ENCODE measurements around the gene DMRTC1B. TPM values are rescaled to one million over a fixed set of nuclear protein-coding genes. Genes with fewer than 3 reads are reported as not detected.
"Not testable (repeated sequence)": the region's sequence is repeated elsewhere in the genome, so short reads cannot be mapped to it uniquely, and the experiment has no call there.

The DMRTC1B gene
- total and polyA plus RNA-seq, 2 of the 4 experiments (the other 2 are of a cell fraction): not detected

DNA sequence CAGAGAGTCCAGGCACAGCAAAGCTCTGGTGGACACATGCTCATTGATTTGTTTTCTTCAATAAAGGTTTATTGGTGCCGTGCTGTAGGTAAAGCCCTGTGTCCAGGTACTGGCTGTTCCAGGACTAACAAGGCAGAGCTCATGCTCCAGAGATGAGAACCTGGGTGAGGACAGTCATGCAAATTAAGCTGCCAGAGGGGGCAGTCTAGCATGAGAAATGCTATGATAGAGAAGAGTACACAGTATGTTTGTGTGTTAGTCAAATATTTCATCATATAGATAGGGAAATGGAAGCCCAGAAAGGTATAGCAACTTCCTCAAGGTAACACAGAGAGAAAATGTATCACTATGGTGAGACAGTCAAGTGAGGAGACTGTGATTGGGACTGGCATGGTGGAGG is 11.5 kb downstream of the DMRTC1B start:
- H4K8ac ChIP-seq (ENCODE audit: low read depth in 2 of 2, low read length in 2 of 2); H2BK20ac ChIP-seq (ENCODE audit: low read depth, low read length); H2AK5ac ChIP-seq (ENCODE audit: low read depth, low read length); H3K4me1 ChIP-seq (ENCODE audit: control insufficient read depth, insufficient read depth, low read length); H3K27me3 ChIP-seq (ENCODE audit: control insufficient read depth, insufficient read depth, low read length); H2BK5ac ChIP-seq (ENCODE audit: low read depth, low read length, poor library complexity, severe bottlenecking); H2BK120ac ChIP-seq (ENCODE audit: low read depth, low read length); in situ Hi-C loops (cut with MboI; ENCODE audit: low sequenced_read_pairs); H4K91ac ChIP-seq (ENCODE audit: insufficient read depth, low read depth, low read length); ATAC-seq (ENCODE audit: low read depth); H3K27ac ChIP-seq (ENCODE audit: insufficient read depth, low read length); H3K79me1 ChIP-seq (ENCODE audit: low read depth in 1 of 2, low read length in 2 of 2); H2AK9ac ChIP-seq (replicated peaks; ENCODE audit: low read depth, low read length, poor library complexity); H3K4ac ChIP-seq (ENCODE audit: low read depth, low read length); H3K23ac ChIP-seq (ENCODE audit: low read depth, low read length); dilution Hi-C loops (cut with HindIII; ENCODE audit: low sequenced_read_pairs, unreplicated experiment); H3K18ac ChIP-seq (ENCODE audit: low read depth, low read length); POLR2A ChIA-PET (ENCODE audit: unreplicated experiment); H3K9ac ChIP-seq (ENCODE audit: low read depth, low read length); H3K36me3 ChIP-seq (ENCODE audit: control insufficient read depth, insufficient read depth, low read length); H2AFZ ChIP-seq (replicated peaks; ENCODE audit: low read length, poor library complexity); CTCF ChIA-PET; BruUV-seq (replicated peaks); H3K9me1 ChIP-seq (ENCODE audit: insufficient read depth, low read length); H3K4me2 ChIP-seq (ENCODE audit: low read depth, low read length); H3K9me3 ChIP-seq (ENCODE audit: control insufficient read depth, insufficient read depth, low read length); H3K14ac ChIP-seq (replicated peaks; ENCODE audit: low read depth, low read length); H4K5ac ChIP-seq (ENCODE audit: low read depth, low read length); DNase-seq; H2BK15ac ChIP-seq (ENCODE audit: low read depth, low read length); H3K4me3 ChIP-seq (ENCODE audit: insufficient read depth, low read depth, low read length); H3K56ac ChIP-seq (ENCODE audit: extremely low read depth, insufficient read depth, low read length); H4K20me1 ChIP-seq (ENCODE audit: insufficient read depth, low read length); intact Hi-C loops (cut with micrococcal nuclease): not testable (repeated sequence)
- no CpG with 5 or more reads among the region's 1 CpG for WGBS, 2 experiments (ENCODE audit: extremely low coverage in 2 of 2, insufficient read length in 1 of 2)

DNA sequence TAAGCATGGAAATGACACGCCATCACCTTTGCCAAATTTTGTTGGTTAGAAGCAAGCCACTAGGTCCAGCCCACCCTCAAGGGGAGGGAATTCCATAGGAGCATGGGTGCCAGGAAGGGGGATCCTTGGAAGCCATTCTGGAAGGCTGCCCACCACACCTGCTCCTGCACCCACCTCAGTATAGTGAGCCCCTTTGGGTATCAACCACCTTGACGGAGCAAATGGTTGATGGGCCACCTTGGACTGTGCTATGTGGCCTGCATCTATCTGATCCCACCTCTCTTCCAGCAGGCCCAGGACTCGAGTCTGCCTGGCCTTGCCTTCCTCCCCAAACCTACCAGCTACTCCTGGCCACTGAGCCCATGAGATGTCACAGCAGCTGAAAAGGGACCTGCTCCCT is 13.7 kb downstream of the DMRTC1B start:
- H3K79me1 ChIP-seq (ENCODE audit: low read depth in 1 of 2, low read length in 2 of 2); H3K36me3 ChIP-seq (ENCODE audit: control insufficient read depth, insufficient read depth, low read length); H3K23ac ChIP-seq (ENCODE audit: low read depth, low read length); H3K4ac ChIP-seq (ENCODE audit: low read depth, low read length); H2BK5ac ChIP-seq (ENCODE audit: low read depth, low read length, poor library complexity, severe bottlenecking); H3K9ac ChIP-seq (ENCODE audit: low read depth, low read length); in situ Hi-C loops (cut with MboI; ENCODE audit: low sequenced_read_pairs); ATAC-seq (ENCODE audit: low read depth); H2AFZ ChIP-seq (replicated peaks; ENCODE audit: low read length, poor library complexity); H3K14ac ChIP-seq (replicated peaks; ENCODE audit: low read depth, low read length); H3K4me2 ChIP-seq (ENCODE audit: low read depth, low read length); H3K27ac ChIP-seq (ENCODE audit: insufficient read depth, low read length); dilution Hi-C loops (cut with HindIII; ENCODE audit: low sequenced_read_pairs, unreplicated experiment); H4K91ac ChIP-seq (ENCODE audit: insufficient read depth, low read depth, low read length); H3K9me1 ChIP-seq (ENCODE audit: insufficient read depth, low read length); CTCF ChIA-PET; H2AK9ac ChIP-seq (replicated peaks; ENCODE audit: low read depth, low read length, poor library complexity); POLR2A ChIA-PET (ENCODE audit: unreplicated experiment); BruUV-seq (replicated peaks); intact Hi-C loops (cut with micrococcal nuclease); H3K27me3 ChIP-seq (ENCODE audit: control insufficient read depth, insufficient read depth, low read length); DNase-seq; H4K5ac ChIP-seq (ENCODE audit: low read depth, low read length); H3K4me1 ChIP-seq (ENCODE audit: control insufficient read depth, insufficient read depth, low read length); H3K9me3 ChIP-seq (ENCODE audit: control insufficient read depth, insufficient read depth, low read length); H2BK15ac ChIP-seq (ENCODE audit: low read depth, low read length); H2AK5ac ChIP-seq (ENCODE audit: low read depth, low read length); H3K56ac ChIP-seq (ENCODE audit: extremely low read depth, insufficient read depth, low read length); H4K8ac ChIP-seq (ENCODE audit: low read depth in 2 of 2, low read length in 2 of 2); H2BK20ac ChIP-seq (ENCODE audit: low read depth, low read length); H4K20me1 ChIP-seq (ENCODE audit: insufficient read depth, low read length); H3K18ac ChIP-seq (ENCODE audit: low read depth, low read length); H2BK120ac ChIP-seq (ENCODE audit: low read depth, low read length); H3K4me3 ChIP-seq (ENCODE audit: insufficient read depth, low read depth, low read length): not testable (repeated sequence)
- WGBS, 2 experiments (ENCODE audit: extremely low coverage in 2 of 2, insufficient read length in 1 of 2): no CpG with 5 or more reads among the region's 3 CpGs

Data from IMR-90 (cell line).